ENCODE results near the gene MGME1.

The MGME1 gene

DNA sequence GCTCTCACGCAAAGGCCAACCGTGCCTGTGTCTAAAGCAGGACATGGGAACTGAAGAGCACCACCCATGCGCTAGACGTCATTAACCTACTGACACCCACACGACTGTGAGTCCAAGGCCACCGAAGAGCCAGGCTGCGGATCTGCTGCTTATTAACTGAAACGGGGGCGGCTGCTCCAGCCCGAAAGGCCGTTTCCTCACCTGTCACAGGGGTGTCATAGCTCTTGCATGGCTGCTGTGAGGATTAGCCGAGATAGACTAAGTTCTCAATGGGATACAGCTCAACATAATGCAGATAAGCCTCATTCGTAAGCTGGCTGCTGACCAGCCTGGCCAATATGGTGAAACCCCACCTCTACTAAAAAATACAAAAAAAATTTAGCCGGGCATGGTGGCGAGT, 62.2 kb downstream of the MGME1 start:
- Histone ChIP-seq H3K27me3 (ENCODE audit: control insufficient read depth, insufficient read depth, low read length) (no peaks in the 10 kb centered on the region), H3K9ac (ENCODE audit: low read depth, low read length) (no peak overlapping the region), H3K27ac (ENCODE audit: low read depth, low read length) (no peak overlapping the region), H3K4me1 (ENCODE audit: control insufficient read depth, insufficient read depth, low read length) (peaks cover 6% of the 10 kb centered on the region; the same call in 1 of the 2 replicates), H3K4me3 (ENCODE audit: low read depth, low read length) (no peak overlapping the region), H3K9me3 (ENCODE audit: control insufficient read depth, insufficient read depth, low read length) (no peaks in the 10 kb centered on the region), H3K36me3 (ENCODE audit: control insufficient read depth, insufficient read depth, low read length) (peaks cover 11% of the 10 kb centered on the region; the same call in 1 of the 2 replicates)

DNA sequence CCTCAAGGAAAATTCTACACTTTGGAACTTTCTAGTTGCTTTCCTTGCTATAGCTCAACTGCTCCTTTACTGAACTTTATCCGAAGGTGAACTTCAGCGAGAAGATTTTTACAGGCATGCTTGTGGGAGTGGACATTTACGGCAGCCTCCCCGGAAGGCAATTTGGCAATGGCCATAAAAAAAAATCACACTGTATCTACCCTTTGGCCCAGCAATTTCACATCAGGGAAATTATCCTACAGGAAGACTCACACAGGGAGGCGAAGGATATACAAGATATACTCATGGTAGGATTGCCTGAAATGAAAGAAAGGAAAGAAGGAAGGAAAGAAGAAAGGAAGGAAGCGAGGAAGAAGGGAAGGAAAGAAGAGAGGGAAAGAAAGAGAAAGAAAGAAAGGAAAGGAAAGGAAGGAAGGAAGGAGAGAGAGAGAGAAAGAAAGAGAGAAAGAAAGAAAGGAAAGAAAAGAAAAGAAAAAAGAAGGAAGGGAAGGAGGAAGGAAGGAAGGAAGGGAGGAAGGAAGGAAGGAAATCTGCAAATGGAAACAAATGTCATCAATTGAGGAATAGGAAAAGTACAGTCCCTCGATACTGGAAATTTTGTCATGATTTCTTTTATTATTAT, 63.2 kb downstream of the MGME1 start:
- peaks cover 6% of the 10 kb centered on the region; the same call in 1 of the 2 replicates for H3K4me1 ChIP-seq (ENCODE audit: control insufficient read depth, insufficient read depth, low read length)
- H3K9me3 ChIP-seq (ENCODE audit: control insufficient read depth, insufficient read depth, low read length) = no peaks in the 10 kb centered on the region
- H3K27ac ChIP-seq (ENCODE audit: low read depth, low read length) = no peak overlapping the region
- no peak overlapping the region for H3K9ac ChIP-seq (ENCODE audit: low read depth, low read length)
- no peaks in the 10 kb centered on the region for H3K27me3 ChIP-seq (ENCODE audit: control insufficient read depth, insufficient read depth, low read length)
- H3K4me3 ChIP-seq (ENCODE audit: low read depth, low read length) = no peak overlapping the region
- H3K36me3 ChIP-seq (ENCODE audit: control insufficient read depth, insufficient read depth, low read length) = peaks cover 14% of the 10 kb centered on the region; the same call in 1 of the 2 replicates

DNA sequence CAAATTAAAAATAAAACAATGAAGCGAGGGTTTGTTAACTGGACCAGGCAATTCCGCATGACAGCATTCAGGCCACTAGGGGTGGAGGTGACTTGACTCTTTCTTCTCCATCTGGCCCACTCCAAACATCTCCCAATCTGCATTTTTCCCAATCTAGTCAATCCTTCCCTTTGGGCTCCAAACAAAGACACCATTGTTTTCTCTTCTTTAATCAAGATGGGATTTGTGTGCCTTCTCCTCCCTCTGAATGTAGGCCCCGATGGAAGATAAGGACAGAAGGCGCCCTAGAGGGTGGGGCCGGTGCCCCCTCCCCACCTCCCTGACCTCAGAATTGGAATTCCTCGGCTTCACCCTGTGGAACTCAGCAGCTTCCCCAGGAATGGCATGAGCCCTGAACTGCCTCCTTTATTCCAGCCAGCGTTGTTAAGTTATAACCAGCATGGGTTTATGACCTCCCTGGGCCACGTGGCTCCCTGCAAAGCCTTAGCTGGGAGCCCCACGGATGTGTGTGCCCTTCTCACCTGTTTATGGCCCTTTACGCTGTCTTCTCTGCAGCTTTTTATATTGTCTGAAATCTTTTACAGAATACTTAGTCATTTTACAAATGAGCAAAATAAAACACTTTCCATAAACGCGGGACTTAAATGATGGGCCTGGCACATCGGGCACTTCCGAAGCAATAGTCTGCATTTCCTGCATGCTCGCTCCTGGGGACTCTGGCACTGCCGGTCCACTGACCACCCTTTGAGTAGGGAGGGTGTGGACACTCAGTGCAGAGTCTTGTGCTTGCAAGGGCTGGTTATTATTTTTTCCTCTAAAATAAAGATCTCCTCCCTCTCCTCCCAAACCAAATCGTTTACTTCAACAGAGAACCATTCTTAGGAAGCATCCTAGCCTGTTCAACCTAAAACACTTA, 64.4 kb downstream of the MGME1 start:
- no peak overlapping the region for H3K4me3 ChIP-seq (ENCODE audit: low read depth, low read length)
- no peaks in the 10 kb centered on the region for H3K9me3 ChIP-seq (ENCODE audit: control insufficient read depth, insufficient read depth, low read length)
- H3K27me3 ChIP-seq (ENCODE audit: control insufficient read depth, insufficient read depth, low read length) = no peaks in the 10 kb centered on the region
- H3K9ac ChIP-seq (ENCODE audit: low read depth, low read length) = no peak overlapping the region
- peaks cover 6% of the 10 kb centered on the region; the same call in 1 of the 2 replicates for H3K4me1 ChIP-seq (ENCODE audit: control insufficient read depth, insufficient read depth, low read length)
- H3K36me3 ChIP-seq (ENCODE audit: control insufficient read depth, insufficient read depth, low read length) = peaks cover 14% of the 10 kb centered on the region; the same call in 1 of the 2 replicates
- peak overlapping the region; percentile 77 for H3K27ac ChIP-seq (ENCODE audit: low read depth, low read length)

DNA sequence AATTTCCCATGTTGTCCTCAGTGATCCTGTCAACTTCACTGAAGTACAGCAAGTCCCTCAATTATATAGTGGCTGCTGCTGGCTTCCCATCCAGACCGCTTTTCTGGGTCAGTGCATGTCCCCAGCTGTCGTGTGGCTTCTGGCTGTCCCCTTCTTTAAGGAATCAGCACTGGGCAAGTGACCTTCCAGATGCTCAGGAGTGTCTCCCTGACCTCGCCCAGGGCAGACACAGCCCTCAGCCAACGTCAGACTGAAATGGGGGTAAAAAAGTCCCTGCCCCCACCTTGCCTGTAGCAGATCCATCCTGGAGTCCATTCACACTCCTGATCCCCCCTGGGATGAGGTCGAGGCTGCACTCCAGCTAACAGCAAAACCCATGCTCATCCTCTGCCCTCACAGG, 65.2 kb downstream of the MGME1 start:
- H3K4me1 ChIP-seq (ENCODE audit: control insufficient read depth, insufficient read depth, low read length) = peaks cover 6% of the 10 kb centered on the region; the same call in 1 of the 2 replicates
- no peak overlapping the region for H3K4me3 ChIP-seq (ENCODE audit: low read depth, low read length)
- H3K36me3 ChIP-seq (ENCODE audit: control insufficient read depth, insufficient read depth, low read length) = peaks cover 14% of the 10 kb centered on the region; the same call in 1 of the 2 replicates
- H3K9ac ChIP-seq (ENCODE audit: low read depth, low read length) = no peak overlapping the region
- H3K9me3 ChIP-seq (ENCODE audit: control insufficient read depth, insufficient read depth, low read length) = no peaks in the 10 kb centered on the region
- no peaks in the 10 kb centered on the region for H3K27me3 ChIP-seq (ENCODE audit: control insufficient read depth, insufficient read depth, low read length)
- H3K27ac ChIP-seq (ENCODE audit: low read depth, low read length) = no peak overlapping the region

DNA sequence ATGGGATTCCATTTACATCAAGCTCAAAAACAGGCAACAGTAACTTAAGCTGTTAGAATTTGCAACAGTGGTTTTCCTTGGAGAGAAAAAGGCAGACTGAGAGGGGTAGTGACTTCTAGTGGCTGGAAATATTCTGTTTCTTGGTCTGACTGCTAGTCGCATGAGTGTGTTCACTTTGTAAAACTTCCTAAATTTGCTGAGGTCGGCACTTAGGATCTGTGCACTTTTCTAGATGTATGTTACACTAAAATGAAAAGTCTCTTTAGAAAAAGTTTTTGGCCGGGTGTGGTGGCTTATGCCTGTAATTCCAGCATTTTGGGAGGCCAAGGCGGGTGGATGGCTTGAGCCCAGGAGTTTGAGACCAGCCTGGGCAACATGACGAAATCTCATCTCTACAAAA, 70.2 kb downstream of the MGME1 start:
- H3K36me3 ChIP-seq (ENCODE audit: control insufficient read depth, insufficient read depth, low read length) = peaks cover 30% of the 10 kb centered on the region
- no peak overlapping the region for H3K27ac ChIP-seq (ENCODE audit: low read depth, low read length)
- H3K27me3 ChIP-seq (ENCODE audit: control insufficient read depth, insufficient read depth, low read length) = no peaks in the 10 kb centered on the region
- H3K4me1 ChIP-seq (ENCODE audit: control insufficient read depth, insufficient read depth, low read length) = no peaks in the 10 kb centered on the region
- H3K9ac ChIP-seq (ENCODE audit: low read depth, low read length) = no peak overlapping the region
- no peaks in the 10 kb centered on the region for H3K9me3 ChIP-seq (ENCODE audit: control insufficient read depth, insufficient read depth, low read length)
- H3K4me3 ChIP-seq (ENCODE audit: low read depth, low read length) = no peak overlapping the region
